IPS-18c (cell line): ENCODE data around the gene FES.

ENCODE experiments used
- H3K4me3 ChIP-seq: 2 replicates; pipeline ENCODE4 v1.7.0; 2013; ENCODE audit warnings: low read depth, mild to moderate bottlenecking, low read length, moderate library complexity; ENCODE audit not compliant: insufficient read depth
- H3K9me3 ChIP-seq: one replicate; pipeline ENCODE4 v1.6.1; 2013; ENCODE audit warnings: mild to moderate bottlenecking, low read length, moderate library complexity; ENCODE audit not compliant: control insufficient read depth, insufficient read depth

The FES gene

GRCh38 chr15:90881978-90882721 is 2.2 kb upstream of the FES start:
- no peaks in the 10 kb centered on the region for H3K9me3 ChIP-seq
- no peak overlapping the region for H3K4me3 ChIP-seq

GRCh38 chr15:90882781-90883525 is 1.4 kb upstream of the FES start:
- Histone ChIP-seq H3K4me3 (no peak overlapping the region), H3K9me3 (no peaks in the 10 kb centered on the region)

GRCh38 chr15:90883526-90883975 is 753 bp upstream of the FES start:
- no peaks in the 10 kb centered on the region for H3K9me3 ChIP-seq
- no peak overlapping the region; the same call in 1 of the 2 replicates for H3K4me3 ChIP-seq

GRCh38 chr15:90884719-90885431 is 571 bp downstream of the FES start:
- Histone ChIP-seq H3K9me3 (no peaks in the 10 kb centered on the region), H3K4me3 (peak overlapping the region; percentile 31)

GRCh38 chr15:90885432-90886290 is 1.4 kb downstream of the FES start:
- H3K9me3 ChIP-seq = no peaks in the 10 kb centered on the region
- no peak overlapping the region; the same call in 1 of the 2 replicates for H3K4me3 ChIP-seq

- Histone ChIP-seq H3K4me3 (no peak overlapping the region), H3K9me3 (no peaks in the 10 kb centered on the region)
Measured at GRCh38 chr15:90886291-90886614, 1.9 kb downstream of the FES start.

GRCh38 chr15:90887037-90887481 is 2.8 kb downstream of the FES start:
- Histone ChIP-seq H3K9me3 (no peaks in the 10 kb centered on the region), H3K4me3 (no peak overlapping the region)

- H3K9me3 ChIP-seq = no peaks in the 10 kb centered on the region
- H3K4me3 ChIP-seq = no peak overlapping the region
Measured at GRCh38 chr15:90889313-90889730, 5.0 kb downstream of the FES start.

- H3K9me3 ChIP-seq = no peaks in the 10 kb centered on the region
Measured at GRCh38 chr15:90889736-90890456, 5.6 kb downstream of the FES start.

GRCh38 chr15:90890839-90891238 is 6.5 kb downstream of the FES start:
- no peak overlapping the region for H3K4me3 ChIP-seq

More at GRCh38 chr15:90889736-90890456, 5.6 kb downstream of the FES start:
- no peak overlapping the region for H3K4me3 ChIP-seq

GRCh38 chr15:90891346-90891949 is 7.1 kb downstream of the FES start:
- H3K9me3 ChIP-seq = no peaks in the 10 kb centered on the region
- no peak overlapping the region for H3K4me3 ChIP-seq

More at GRCh38 chr15:90890839-90891238, 6.5 kb downstream of the FES start:
- no peaks in the 10 kb centered on the region for H3K9me3 ChIP-seq

- Histone ChIP-seq H3K9me3 (no peaks in the 10 kb centered on the region), H3K4me3 (no peak overlapping the region)
Measured at GRCh38 chr15:90892023-90892422, 7.7 kb downstream of the FES start.

- Histone ChIP-seq H3K4me3 (no peak overlapping the region), H3K9me3 (no peaks in the 10 kb centered on the region)
Measured at GRCh38 chr15:90892498-90893174, 8.3 kb downstream of the FES start.

GRCh38 chr15:90893175-90894090 is 9.1 kb downstream of the FES start:
- Histone ChIP-seq H3K9me3 (no peaks in the 10 kb centered on the region), H3K4me3 (no peak overlapping the region)
